HG03565 (cell line): ENCODE measurements around the gene SLC34A1.
A peak's percentile ranks its signal among the peaks of the same experiment; 100 is the strongest.
"Not testable (repeated sequence)": the region's sequence is repeated elsewhere in the genome, so short reads cannot be mapped to it uniquely, and the experiment has no call there.

Source experiments
- ATAC-seq: cut with Tn5 transposase; IDR thresholded peaks from one replicate; pipeline ENCODE4 v1.9.1; 2021; ENCODE audit warnings: mild to moderate bottlenecking, moderate library complexity; ENCODE audit not compliant: unreplicated experiment

SLC34A1 gene

DNA sequence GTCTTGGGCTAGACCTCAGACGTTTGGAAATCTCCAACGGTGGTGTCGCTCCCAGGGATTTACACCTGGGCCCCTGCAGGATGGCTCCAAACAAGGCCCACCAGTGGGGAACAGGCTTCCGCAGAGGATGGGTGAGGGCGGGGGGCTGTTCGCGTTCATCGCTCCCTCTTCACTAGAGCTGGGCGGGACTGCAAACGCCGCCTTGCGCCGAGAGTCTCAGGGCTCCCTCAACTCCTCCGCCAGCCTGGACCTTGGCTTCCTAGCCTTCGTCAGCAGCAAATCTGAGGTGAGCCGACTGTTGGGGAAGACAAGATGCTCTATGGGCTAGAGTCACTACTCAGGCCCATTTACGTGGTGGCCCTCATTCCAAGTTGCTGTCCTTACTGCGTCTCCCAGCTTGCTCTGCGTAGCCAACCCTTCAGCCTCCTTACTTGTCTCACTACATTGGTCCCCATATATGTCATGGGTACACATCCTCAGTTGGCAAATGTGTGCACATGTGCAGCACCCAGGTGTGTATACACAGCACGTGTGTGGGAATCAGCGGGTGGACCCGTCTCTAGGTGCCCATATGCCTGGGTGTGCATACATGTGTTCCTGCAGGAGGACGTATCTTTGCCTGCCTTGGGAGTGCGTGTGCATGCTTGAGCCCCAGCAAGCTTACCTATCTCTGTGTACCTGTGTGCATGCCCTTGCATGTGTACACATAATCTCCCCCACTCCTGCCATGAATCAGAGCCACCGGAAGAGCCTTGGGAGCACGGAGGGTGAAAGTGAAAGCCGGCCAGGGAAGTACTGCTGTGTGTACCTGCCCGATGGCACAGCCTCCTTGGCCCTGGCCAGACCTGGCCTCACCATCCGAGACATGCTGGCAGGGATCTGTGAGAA, 16.0 kb upstream of the SLC34A1 start:
- no peak for ATAC-seq

GRCh38 chr5:177368869-177369644, 15.2 kb upstream of the SLC34A1 start:
- ATAC-seq: no peak

- ATAC-seq: no peak
Observed at GRCh38 chr5:177369645-177370440, 14.4 kb upstream of the SLC34A1 start.

DNA sequence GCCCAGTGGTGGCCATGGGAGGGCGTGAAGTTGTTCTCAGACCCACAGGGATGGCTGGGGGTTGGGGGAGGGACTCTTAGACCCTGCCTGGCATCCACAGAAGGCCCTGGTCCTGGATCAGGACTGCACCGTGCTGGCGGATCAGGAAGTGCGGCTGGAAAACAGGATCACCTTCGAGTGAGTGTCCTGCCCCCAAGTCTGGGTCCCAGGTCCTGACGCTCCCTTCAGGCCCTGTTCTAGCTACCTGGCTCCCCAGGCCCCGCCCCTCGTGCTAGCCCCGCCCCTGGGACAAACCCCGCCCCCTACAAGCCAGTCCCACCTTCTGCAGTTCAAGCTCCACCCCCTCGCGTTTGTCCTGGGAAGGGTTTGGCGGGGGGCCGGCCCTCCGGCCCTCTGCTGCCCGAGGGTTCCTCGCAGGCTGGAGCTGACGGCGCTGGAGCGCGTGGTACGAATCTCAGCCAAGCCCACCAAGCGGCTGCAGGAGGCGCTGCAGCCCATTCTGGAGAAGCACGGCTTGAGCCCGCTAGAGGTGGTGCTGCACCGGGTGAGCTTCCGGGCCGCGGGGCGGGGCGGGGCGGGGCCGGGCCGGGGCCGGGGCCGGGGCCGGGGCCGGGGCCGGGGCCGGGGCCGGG, 13.6 kb upstream of the SLC34A1 start:
- peak; percentile 52 for ATAC-seq

GRCh38 chr5:177371120-177372033, 12.9 kb upstream of the SLC34A1 start:
- no peak for ATAC-seq

DNA sequence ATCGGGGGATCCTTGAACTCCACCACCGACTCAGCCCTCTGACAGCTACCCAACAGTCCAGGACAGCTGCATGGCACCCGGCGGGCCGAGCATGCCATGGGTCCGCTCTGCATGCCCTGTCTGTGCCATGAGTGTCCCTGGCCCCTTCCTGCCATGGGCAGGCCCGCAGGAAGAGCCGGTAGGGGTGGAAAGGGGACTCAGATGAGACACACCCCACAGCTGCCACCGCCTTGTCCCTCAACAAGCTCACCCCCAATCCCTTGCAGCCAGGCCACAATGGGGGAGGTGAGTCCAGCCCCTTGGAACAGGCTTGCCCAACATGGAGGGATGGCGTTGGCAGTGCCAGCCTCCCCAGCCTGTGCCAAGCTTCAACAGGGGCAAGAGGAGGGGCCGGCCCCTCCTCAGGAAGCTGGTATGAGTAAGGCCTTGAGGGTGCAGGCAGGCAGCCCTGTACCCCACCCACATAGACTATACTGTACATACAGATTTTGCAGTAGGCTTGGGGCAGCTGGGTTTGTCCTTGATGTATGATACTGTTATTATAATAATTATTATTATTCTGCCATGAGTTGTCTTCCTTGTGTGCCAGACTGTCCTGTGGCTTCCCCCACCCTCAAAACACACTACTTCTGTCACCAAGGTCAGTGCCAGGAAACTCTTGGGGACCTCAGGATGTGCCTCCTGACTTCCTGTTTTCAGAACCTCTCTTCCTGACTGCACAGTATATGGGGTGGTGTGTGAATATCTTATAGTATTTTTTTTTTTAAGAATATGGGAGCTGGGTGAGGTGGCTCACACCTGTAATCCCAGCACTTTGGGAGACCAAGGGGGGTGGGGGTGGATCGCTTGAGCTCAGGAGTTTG, 12.0 kb upstream of the SLC34A1 start:
- ATAC-seq: no peak

- no peak for ATAC-seq
Observed at GRCh38 chr5:177372910-177373309, 11.3 kb upstream of the SLC34A1 start.

GRCh38 chr5:177373806-177374205, 10.4 kb upstream of the SLC34A1 start:
- no peak for ATAC-seq

DNA sequence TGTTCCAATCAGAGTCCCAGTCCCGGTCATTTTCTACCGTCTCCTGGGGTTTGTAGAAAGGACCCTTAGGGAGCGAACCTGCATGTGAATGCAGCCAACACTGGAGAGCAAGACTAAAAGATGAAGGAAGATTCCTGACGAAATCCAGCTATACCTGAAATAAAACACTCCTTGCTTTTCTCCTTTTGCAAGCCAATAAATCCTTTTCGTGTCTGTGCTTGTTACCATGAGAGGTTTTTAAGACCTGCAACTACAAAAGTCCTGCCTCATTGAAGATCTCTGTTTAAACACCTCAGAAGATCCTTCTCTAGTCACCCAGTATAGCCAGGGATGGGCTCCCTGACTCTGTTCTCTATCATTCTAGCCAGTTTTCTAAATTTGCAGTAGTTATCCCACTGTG, 10.0 kb upstream of the SLC34A1 start:
- no peak for ATAC-seq

- not testable (repeated sequence) for ATAC-seq
Observed at GRCh38 chr5:177375516-177375915, 8.7 kb upstream of the SLC34A1 start.

- ATAC-seq: no peak
Observed at GRCh38 chr5:177376107-177376506, 8.1 kb upstream of the SLC34A1 start.

GRCh38 chr5:177377851-177378776, 6.1 kb upstream of the SLC34A1 start:
- ATAC-seq: no peak

GRCh38 chr5:177378884-177379883, 5.0 kb upstream of the SLC34A1 start:
- ATAC-seq: no peak

GRCh38 chr5:177380805-177381126, 3.5 kb upstream of the SLC34A1 start:
- no peak for ATAC-seq

DNA sequence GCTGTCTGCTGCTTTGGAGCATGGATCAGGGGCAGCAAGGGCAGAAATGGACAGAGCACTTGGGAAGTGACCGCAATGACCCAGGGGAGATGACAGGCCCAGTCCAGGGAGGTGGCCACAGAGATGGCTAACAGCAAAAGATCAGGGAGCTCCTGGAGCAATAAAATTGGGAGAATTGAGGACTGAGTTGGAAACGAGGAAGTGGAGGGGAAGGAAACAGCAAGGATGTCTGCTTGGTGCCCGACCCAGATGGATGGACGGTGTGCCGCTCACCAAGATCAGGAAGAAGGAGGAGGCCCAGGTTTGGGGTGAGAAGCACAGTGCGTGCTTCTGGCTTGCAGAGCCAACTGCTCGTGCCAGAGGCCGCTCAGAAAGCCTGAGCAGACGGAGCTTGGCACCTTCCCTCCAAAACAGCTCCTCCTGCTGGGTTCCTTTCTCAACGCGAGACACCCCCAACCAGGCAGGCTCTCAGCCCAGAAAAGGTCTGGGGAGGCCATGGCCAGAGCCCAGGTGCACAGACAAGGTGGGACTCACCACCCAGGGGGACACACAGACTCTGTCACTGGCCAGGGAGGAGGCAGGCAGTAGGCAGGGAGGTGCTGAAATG, 1.7 kb upstream of the SLC34A1 start:
- no peak for ATAC-seq

- no peak for ATAC-seq
Observed at GRCh38 chr5:177383181-177383580, 1.1 kb upstream of the SLC34A1 start.
